Parietal lobe (tissue), 1 donor: Measurements from ENCODE around the gene CPEB1. TPM values are rescaled to one million over a fixed set of nuclear protein-coding genes. Genes with fewer than 3 reads are reported as not detected.

ENCODE experiments used
- total RNA-seq: library from RNA; depleted of rRNA; stranded (reverse); fragments of >200 nt; gene quantifications from one replicate; pipeline ENCODE4 v1.2.3, GENCODE V29; 2014

The CPEB1 gene
- 4.7 TPM for total RNA-seq

DNA sequence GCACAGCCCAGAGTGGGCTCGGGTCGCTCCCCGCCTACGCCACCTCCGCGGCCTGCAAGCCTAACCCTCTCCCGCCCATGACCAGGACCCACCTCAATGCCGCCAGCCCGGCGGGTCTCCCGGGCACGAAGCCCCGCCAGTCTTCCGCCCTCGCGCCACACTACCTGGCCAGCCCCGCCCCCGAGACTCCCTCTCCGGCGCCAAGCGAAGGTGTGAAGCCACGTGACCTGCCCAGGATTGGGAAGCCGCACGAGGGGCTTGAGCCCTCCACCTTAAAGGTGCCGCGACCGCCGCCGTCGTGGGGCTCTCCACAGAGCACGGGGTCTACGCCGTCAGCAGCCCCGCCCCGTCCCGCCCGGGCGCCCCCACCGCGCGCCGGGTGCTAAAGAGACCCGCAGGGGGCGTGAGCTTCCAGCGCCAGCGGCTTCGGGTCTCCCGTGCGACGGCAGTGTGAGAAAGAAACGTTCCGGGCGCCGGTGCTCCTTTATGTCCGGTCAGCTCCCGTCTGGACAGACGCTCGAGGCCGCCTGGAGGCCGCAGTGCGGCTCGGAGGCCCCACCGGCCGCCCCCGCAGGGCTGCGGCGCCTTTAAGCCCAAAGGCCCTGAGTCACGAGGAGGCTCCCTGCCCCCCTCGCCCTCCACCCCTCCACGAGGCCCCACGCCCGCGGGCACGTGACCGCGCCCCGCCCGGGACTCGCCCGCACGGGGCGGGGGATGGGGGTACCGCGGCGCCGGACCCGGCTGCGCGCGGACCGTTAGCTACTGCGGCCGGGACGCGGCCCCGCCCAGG is at the start of gene CPEB1:
TSS of gene CPEB1 (minus strand) at position 319 of the 790 bp plus-strand sequence. CDS start 18,904 bp downstream, outside the sequence.

GRCh38 chr15:82540055-82540983 is 106.8 kb downstream of the CPEB1 start, which contains the start of gene RPS17:
Gene RPS17 (minus strand): TSS chr15:82540457. CDS start chr15:82540428, 29 bp downstream.

Other genes with a start within 250 kb of the CPEB1 start
- 20.7 TPM for gene GOLGA6L9, start 217.5 kb downstream of the CPEB1 start, total RNA-seq
- 1,339 TPM for gene RPS17, start 106.9 kb downstream of the CPEB1 start, total RNA-seq
- gene AP3B2, start 62.5 kb upstream of the CPEB1 start, total RNA-seq: 104 TPM
- gene FSD2, start 158.7 kb upstream of the CPEB1 start, total RNA-seq: not detected
- 4.1 TPM for gene WHAMM, start 162.3 kb upstream of the CPEB1 start, total RNA-seq